HepG2 (cell line): ENCODE data around the gene IMPDH2. TPM values are rescaled to one million over a fixed set of nuclear protein-coding genes. Genes with fewer than 3 reads are reported as not detected.

ENCODE experiments used
- ATRX ChIP-seq: sonication (generic); formaldehyde crosslinking; IDR thresholded peaks from 2 replicates; pipeline ENCODE4 v1.4.0; 2020; ENCODE audit warnings: missing genetic modification reagents, borderline replicate concordance
- CAMTA2 ChIP-seq: sonication (generic); formaldehyde crosslinking; IDR thresholded peaks from 2 replicates; pipeline ENCODE4 v1.4.0; 2020; ENCODE audit warnings: mild to moderate bottlenecking, missing genetic modification reagents, borderline replicate concordance
- HHEX ChIP-seq: IDR thresholded peaks from 2 replicates; pipeline ENCODE4 v1.6.1; 2016; ENCODE audit warnings: control low read depth
- ISX ChIP-seq: sonication (generic); formaldehyde crosslinking; conservative IDR thresholded peaks from 2 replicates; pipeline ENCODE4 v1.5.0; 2020; ENCODE audit warnings: missing genetic modification reagents
- NFIB ChIP-seq: sonication (generic); formaldehyde crosslinking; IDR thresholded peaks from 2 replicates; pipeline ENCODE4 v1.9.0; 2021; ENCODE audit warnings: missing genetic modification reagents, mild to moderate bottlenecking, borderline replicate concordance
- RBM39 ChIP-seq: fragments of 200-400 bp; formaldehyde crosslinking; IDR thresholded peaks from one replicate; pipeline ENCODE4 v1.6.1; 2018; ENCODE audit warnings: antibody characterized with exemption, mild to moderate bottlenecking, low read depth, low read length; ENCODE audit not compliant: poor library complexity, severe bottlenecking
- RFXANK ChIP-seq: IDR thresholded peaks from 2 replicates; pipeline ENCODE4 v1.6.1; 2016
- SETDB1 ChIP-seq: sonication (generic); formaldehyde crosslinking; IDR thresholded peaks from 2 replicates; pipeline ENCODE4 v1.5.1; 2020; ENCODE audit warnings: missing genetic modification reagents, mild to moderate bottlenecking, borderline replicate concordance
- SNAI1 ChIP-seq: sonication (generic); formaldehyde crosslinking; IDR thresholded peaks from 2 replicates; pipeline ENCODE4 v1.5.0; 2020; ENCODE audit warnings: mild to moderate bottlenecking, missing genetic modification reagents, borderline replicate concordance
- ZFP62 ChIP-seq: sonication (generic); formaldehyde crosslinking; IDR thresholded peaks from 2 replicates; pipeline ENCODE4 v1.4.0; 2020; ENCODE audit warnings: missing genetic modification reagents
- ZNF329 ChIP-seq: sonication (generic); formaldehyde crosslinking; IDR thresholded peaks from 2 replicates; pipeline ENCODE4 v1.9.0; 2021; ENCODE audit warnings: low read depth, mild to moderate bottlenecking, missing genetic modification reagents
- ZNF530 ChIP-seq: sonication (generic); formaldehyde crosslinking; IDR thresholded peaks from 2 replicates; pipeline ENCODE4 v1.5.0; 2020; ENCODE audit warnings: low read depth, mild to moderate bottlenecking, missing genetic modification reagents
- ZNF605 ChIP-seq: sonication (generic); formaldehyde crosslinking; IDR thresholded peaks from 2 replicates; pipeline ENCODE4 v1.8.0; 2022; ENCODE audit warnings: mild to moderate bottlenecking, missing genetic modification reagents
- ZNF644 ChIP-seq: IDR thresholded peaks from 2 replicates; pipeline ENCODE4 v1.6.1; 2016; ENCODE audit warnings: low read depth
- ZNF839 ChIP-seq: sonication (generic); formaldehyde crosslinking; IDR thresholded peaks from 2 replicates; pipeline ENCODE4 v1.4.0; 2020; ENCODE audit warnings: missing genetic modification reagents, mild to moderate bottlenecking, borderline replicate concordance
- polyA plus RNA-seq, 8 experiments: library from polyadenylated mRNA; depleted of rRNA in 3 of 8; stranded (reverse) in 7 of 8; unstranded in 1 of 8; fragments of >200 nt; fragmentation: Illumina TruSeq in 4 of 8; extraction: Trizol in 4 of 8; gene quantifications; 2 replicates each; pipeline versions ENCODE4 v1.2.1 to v1.2.3, GENCODE V29; 2011 to 2016; ENCODE audit warnings: low read depth in 4 of 8, missing spikeins in 1 of 8, mixed read lengths in 1 of 8; ENCODE audit not compliant: insufficient read depth in 1 of 8
- total RNA-seq, 5 experiments: library from RNA; depleted of rRNA; stranded (reverse); fragments of >200 nt; fragmentation: Illumina TruSeq; extraction: Trizol; gene quantifications; 2 replicates each; pipeline ENCODE4 v1.2.3, GENCODE V29; 2016; ENCODE audit warnings: low read depth in 1 of 5
- TF ChIP-seq, protein P1 (sequence below): sonication (generic); formaldehyde crosslinking; IDR thresholded peaks from 2 replicates; pipeline ENCODE4 v1.4.0; 2020; ENCODE audit warnings: missing genetic modification reagents, borderline replicate concordance
- TF ChIP-seq, protein P2 (sequence below): sonication (generic); formaldehyde crosslinking; IDR thresholded peaks from 2 replicates; pipeline ENCODE4 v1.4.0; 2020; ENCODE audit warnings: mild to moderate bottlenecking, low read depth, missing genetic modification reagents
- TF ChIP-seq, protein P3 (sequence below): sonication (generic); formaldehyde crosslinking; IDR thresholded peaks from 2 replicates; pipeline ENCODE4 v1.9.0; 2021; ENCODE audit warnings: missing genetic modification reagents, borderline replicate concordance
- TF ChIP-seq, protein P4 (sequence below): sonication (generic); formaldehyde crosslinking; IDR thresholded peaks from 2 replicates; pipeline ENCODE4 v1.4.0; 2020; ENCODE audit warnings: missing genetic modification reagents, mild to moderate bottlenecking, borderline replicate concordance

The IMPDH2 gene
- total and polyA plus RNA-seq, 2 of the 13 experiments (the other 11 are each of a cell fraction or from before 2014, with no cell fraction given), result 248 to 260 TPM

DNA sequence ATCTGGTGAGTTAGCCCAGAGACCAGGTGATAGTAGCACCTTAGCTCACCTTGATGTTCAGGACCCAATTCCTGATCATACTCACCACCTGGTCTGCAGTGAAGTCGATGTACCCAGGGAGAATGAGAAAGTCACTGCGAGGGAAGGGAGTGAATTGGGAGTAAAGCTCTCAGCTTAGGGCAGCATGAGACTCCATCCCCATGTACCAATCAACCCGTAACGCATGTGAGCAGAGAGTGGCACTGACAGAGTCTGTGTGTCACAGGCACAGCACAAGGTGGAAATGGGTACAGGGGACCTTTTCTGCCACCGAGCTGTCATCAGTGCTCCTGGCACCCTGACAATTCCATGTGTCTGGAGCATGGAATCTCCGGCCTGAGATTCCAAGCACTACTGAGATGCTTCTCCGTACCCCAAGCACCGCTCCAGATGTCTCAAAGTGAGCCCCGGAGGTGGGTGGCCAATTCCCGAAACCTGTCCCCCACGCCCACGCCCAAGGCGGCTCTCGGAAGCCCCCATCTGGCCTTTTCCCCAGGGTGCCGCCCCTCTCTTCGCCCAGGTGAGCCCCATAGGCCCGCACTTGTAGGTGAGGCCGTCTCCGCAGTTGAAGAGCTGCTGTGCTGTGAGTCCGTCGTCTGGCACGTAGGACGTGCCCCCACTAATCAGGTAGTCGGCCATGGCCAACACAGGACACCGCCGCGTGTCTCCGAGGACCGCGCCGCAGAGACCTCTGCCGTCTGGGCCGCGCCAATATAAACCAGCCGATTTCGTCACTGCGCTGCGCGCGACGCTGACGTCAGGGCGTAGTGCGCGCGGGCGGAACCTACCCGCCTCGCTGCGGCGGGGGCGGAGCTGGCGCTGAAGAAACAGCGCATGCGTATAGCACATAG is at the start of gene IMPDH2 (continued):
- TF ChIP-seq, protein P1, sequence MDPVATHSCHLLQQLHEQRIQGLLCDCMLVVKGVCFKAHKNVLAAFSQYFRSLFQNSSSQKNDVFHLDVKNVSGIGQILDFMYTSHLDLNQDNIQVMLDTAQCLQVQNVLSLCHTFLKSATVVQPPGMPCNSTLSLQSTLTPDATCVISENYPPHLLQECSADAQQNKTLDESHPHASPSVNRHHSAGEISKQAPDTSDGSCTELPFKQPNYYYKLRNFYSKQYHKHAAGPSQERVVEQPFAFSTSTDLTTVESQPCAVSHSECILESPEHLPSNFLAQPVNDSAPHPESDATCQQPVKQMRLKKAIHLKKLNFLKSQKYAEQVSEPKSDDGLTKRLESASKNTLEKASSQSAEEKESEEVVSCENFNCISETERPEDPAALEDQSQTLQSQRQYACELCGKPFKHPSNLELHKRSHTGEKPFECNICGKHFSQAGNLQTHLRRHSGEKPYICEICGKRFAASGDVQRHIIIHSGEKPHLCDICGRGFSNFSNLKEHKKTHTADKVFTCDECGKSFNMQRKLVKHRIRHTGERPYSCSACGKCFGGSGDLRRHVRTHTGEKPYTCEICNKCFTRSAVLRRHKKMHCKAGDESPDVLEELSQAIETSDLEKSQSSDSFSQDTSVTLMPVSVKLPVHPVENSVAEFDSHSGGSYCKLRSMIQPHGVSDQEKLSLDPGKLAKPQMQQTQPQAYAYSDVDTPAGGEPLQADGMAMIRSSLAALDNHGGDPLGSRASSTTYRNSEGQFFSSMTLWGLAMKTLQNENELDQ (CRISPR knock-in tag), result no peak
- TF ChIP-seq ZNF644 (CRISPR knock-in tag) (no peak), ZNF530 (CRISPR knock-in tag) (no peak), ATRX (CRISPR knock-in tag) (no peak), ISX (CRISPR knock-in tag) (0 out of 2 replicates have a peak, but pooled peaks have one; percentile 58), ZNF329 (CRISPR knock-in tag) (peak; percentile 93), ZNF839 (CRISPR knock-in tag) (peak; percentile 77; the same call in 1 of the 2 replicates), ZFP62 (no peak), RFXANK (CRISPR knock-in tag) (peak; percentile 92; the same call in 1 of the 2 replicates), NFIB (CRISPR knock-in tag) (0 out of 2 replicates have a peak, but pooled peaks have one; percentile 73), ZNF605 (CRISPR knock-in tag) (peak; percentile 99), SETDB1 (CRISPR knock-in tag) (no peak), RBM39 (peak; percentile 97), SNAI1 (CRISPR knock-in tag) (peak; percentile 92), CAMTA2 (CRISPR knock-in tag) (0 out of 2 replicates have a peak, but pooled peaks have one; percentile 56), HHEX (CRISPR knock-in tag) (0 out of 2 replicates have a peak, but pooled peaks have one; percentile 22)
- TF ChIP-seq, protein P2, sequence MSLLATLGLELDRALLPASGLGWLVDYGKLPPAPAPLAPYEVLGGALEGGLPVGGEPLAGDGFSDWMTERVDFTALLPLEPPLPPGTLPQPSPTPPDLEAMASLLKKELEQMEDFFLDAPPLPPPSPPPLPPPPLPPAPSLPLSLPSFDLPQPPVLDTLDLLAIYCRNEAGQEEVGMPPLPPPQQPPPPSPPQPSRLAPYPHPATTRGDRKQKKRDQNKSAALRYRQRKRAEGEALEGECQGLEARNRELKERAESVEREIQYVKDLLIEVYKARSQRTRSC (CRISPR knock-in tag), result peak; percentile 79; the same call in 1 of the 2 replicates
- TF ChIP-seq, protein P3, sequence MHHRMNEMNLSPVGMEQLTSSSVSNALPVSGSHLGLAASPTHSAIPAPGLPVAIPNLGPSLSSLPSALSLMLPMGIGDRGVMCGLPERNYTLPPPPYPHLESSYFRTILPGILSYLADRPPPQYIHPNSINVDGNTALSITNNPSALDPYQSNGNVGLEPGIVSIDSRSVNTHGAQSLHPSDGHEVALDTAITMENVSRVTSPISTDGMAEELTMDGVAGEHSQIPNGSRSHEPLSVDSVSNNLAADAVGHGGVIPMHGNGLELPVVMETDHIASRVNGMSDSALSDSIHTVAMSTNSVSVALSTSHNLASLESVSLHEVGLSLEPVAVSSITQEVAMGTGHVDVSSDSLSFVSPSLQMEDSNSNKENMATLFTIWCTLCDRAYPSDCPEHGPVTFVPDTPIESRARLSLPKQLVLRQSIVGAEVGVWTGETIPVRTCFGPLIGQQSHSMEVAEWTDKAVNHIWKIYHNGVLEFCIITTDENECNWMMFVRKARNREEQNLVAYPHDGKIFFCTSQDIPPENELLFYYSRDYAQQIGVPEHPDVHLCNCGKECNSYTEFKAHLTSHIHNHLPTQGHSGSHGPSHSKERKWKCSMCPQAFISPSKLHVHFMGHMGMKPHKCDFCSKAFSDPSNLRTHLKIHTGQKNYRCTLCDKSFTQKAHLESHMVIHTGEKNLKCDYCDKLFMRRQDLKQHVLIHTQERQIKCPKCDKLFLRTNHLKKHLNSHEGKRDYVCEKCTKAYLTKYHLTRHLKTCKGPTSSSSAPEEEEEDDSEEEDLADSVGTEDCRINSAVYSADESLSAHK (CRISPR knock-in tag), result 0 out of 2 replicates have a peak, but pooled peaks have one; percentile 60
- TF ChIP-seq, protein P4, sequence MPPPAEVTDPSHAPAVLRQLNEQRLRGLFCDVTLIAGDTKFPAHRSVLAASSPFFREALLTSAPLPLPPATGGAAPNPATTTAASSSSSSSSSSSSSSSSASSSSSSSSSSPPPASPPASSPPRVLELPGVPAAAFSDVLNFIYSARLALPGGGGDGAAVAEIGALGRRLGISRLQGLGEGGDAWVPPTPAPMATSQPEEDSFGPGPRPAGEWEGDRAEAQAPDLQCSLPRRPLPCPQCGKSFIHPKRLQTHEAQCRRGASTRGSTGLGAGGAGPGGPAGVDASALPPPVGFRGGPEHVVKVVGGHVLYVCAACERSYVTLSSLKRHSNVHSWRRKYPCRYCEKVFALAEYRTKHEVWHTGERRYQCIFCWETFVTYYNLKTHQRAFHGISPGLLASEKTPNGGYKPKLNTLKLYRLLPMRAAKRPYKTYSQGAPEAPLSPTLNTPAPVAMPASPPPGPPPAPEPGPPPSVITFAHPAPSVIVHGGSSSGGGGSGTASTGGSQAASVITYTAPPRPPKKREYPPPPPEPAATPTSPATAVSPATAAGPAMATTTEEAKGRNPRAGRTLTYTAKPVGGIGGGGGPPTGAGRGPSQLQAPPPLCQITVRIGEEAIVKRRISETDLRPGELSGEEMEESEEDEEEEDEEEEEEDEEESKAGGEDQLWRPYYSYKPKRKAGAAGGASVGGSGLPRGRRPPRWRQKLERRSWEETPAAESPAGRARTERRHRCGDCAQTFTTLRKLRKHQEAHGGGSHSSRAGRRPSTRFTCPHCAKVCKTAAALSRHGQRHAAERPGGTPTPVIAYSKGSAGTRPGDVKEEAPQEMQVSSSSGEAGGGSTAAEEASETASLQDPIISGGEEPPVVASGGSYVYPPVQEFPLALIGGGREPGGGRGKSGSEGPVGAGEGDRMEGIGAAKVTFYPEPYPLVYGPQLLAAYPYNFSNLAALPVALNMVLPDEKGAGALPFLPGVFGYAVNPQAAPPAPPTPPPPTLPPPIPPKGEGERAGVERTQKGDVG (CRISPR knock-in tag), result no peak; the same call in 1 of the 2 replicates
